Suprapubic skin (tissue), 4 donors: ENCODE data around the gene DDIT3.

Source experiments
- EP300 ChIP-seq: sonication (generic); formaldehyde crosslinking; IDR thresholded peaks from one replicate; pipeline ENCODE4 v1.6.1; 2017; ENCODE audit warnings: antibody characterized with exemption
- POLR2A ChIP-seq, 2 donors: fragments of 450-650 bp; IDR thresholded peaks; one replicate each; pipeline ENCODE4 v1.6.1; 2017; ENCODE audit warnings: antibody characterized with exemption in 2 of 2, mild to moderate bottlenecking in 2 of 2, moderate library complexity in 2 of 2
- POLR2AphosphoS5 ChIP-seq, 3 donors: sonication (generic); formaldehyde crosslinking; IDR thresholded peaks; one replicate each; pipeline ENCODE4 v1.6.1; 2017; ENCODE audit warnings: antibody characterized with exemption in 3 of 3
- TF ChIP-seq, protein P1 (sequence below), 2 donors: fragments of 200-600 bp in 1 of 2; fragments of 450-650 bp in 1 of 2; sonication (generic) in 1 of 2; IDR thresholded peaks; one replicate each; pipeline ENCODE4 v1.5.1; 2016 to 2019; ENCODE audit warnings: antibody characterized with exemption in 2 of 2, mild to moderate bottlenecking in 1 of 2, moderate library complexity in 1 of 2

DNA sequence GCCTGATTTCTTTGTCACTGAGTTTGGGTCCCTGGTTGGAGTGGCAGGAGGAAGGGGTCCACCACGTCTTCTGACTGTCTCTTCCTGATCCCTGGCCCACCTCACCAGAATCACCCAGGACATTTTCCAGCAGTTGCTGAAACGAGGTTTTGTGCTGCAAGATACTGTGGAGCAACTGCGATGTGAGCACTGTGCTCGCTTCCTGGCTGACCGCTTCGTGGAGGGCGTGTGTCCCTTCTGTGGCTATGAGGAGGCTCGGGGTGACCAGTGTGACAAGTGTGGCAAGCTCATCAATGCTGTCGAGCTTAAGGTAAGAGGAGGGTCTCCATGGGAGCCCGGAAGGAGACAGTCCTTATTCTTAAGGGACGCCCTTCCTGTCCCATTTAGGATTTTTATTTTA, 20.1 kb downstream of the DDIT3 start:
- TF ChIP-seq, protein P1, sequence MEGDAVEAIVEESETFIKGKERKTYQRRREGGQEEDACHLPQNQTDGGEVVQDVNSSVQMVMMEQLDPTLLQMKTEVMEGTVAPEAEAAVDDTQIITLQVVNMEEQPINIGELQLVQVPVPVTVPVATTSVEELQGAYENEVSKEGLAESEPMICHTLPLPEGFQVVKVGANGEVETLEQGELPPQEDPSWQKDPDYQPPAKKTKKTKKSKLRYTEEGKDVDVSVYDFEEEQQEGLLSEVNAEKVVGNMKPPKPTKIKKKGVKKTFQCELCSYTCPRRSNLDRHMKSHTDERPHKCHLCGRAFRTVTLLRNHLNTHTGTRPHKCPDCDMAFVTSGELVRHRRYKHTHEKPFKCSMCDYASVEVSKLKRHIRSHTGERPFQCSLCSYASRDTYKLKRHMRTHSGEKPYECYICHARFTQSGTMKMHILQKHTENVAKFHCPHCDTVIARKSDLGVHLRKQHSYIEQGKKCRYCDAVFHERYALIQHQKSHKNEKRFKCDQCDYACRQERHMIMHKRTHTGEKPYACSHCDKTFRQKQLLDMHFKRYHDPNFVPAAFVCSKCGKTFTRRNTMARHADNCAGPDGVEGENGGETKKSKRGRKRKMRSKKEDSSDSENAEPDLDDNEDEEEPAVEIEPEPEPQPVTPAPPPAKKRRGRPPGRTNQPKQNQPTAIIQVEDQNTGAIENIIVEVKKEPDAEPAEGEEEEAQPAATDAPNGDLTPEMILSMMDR (IDR thresholded peaks at IDR 0.05): no peak
- TF ChIP-seq POLR2A (IDR thresholded peaks at IDR 0.05) (no peak), POLR2AphosphoS5 (IDR thresholded peaks at IDR 0.05) (no peak), EP300 (no peak)
